ENCODE measurements around the gene ILF3. TPM values are rescaled to one million over a fixed set of nuclear protein-coding genes. Genes with fewer than 3 reads are reported as not detected.

Gene ILF3
- total RNA-seq, 1 experiment from 2014 or later = 365 TPM

GRCh38 chr19:10686193-10686592, 32.0 kb downstream of the ILF3 start:
- no TSS peak for BruUV-seq (replicated peaks)
- intact Hi-C loops (cut with micrococcal nuclease; ENCODE audit: unreplicated experiment) (no loop called here), in situ Hi-C loops (cut with HindIII; ENCODE audit: low pct_unique_long_range_greater_than_20kb, low sequenced_read_pairs) (no loop called here)
- POLR2A ChIA-PET = no interaction called here
- ATAC-seq = no peak
- TF ChIP-seq POLR2AphosphoS5 (IDR thresholded peaks at IDR 0.05; ENCODE audit: low read depth, low read length) (0 out of 2 replicates have a peak, but pooled peaks have one; percentile 17), REST (IDR thresholded peaks at IDR 0.05; ENCODE audit: insufficient read depth in 1 of 2, low read depth in 2 of 2, low read length in 1 of 2) (no peak)
- Histone ChIP-seq H3K9me3 (ENCODE audit: control insufficient read depth, insufficient read depth, low read depth, low read length) (no peaks in the 10 kb centered on the region), H3K36me3 (ENCODE audit: control insufficient read depth, insufficient read depth, low read length) (peaks cover 10% of the 10 kb centered on the region), H3K4me3 (ENCODE audit: low read depth in 2 of 2, low read length in 2 of 2) (no peak overlapping the region), H3K4me1 (ENCODE audit: control insufficient read depth, insufficient read depth, low read length) (no peaks in the 10 kb centered on the region), H3K27ac (ENCODE audit: low read length) (no peak overlapping the region), H3K27me3 (ENCODE audit: control insufficient read depth, insufficient read depth, low read length) (no peaks in the 10 kb centered on the region)
- CTCF ChIA-PET = no interaction called here
- DNase-seq (ENCODE audit: low read depth, low spot score) = no peak

GRCh38 chr19:10686661-10687517, 32.7 kb downstream of the ILF3 start:
- no peak for DNase-seq (ENCODE audit: low read depth, low spot score)
- Histone ChIP-seq H3K36me3 (ENCODE audit: control insufficient read depth, insufficient read depth, low read length) (peaks cover 10% of the 10 kb centered on the region), H3K9me3 (ENCODE audit: control insufficient read depth, insufficient read depth, low read depth, low read length) (no peaks in the 10 kb centered on the region), H3K27me3 (ENCODE audit: control insufficient read depth, insufficient read depth, low read length) (no peaks in the 10 kb centered on the region), H3K4me1 (ENCODE audit: control insufficient read depth, insufficient read depth, low read length) (no peaks in the 10 kb centered on the region), H3K27ac (ENCODE audit: low read length) (no peak overlapping the region), H3K4me3 (ENCODE audit: low read depth in 2 of 2, low read length in 2 of 2) (no peak overlapping the region)
- CTCF ChIA-PET = no interaction called here
- in situ Hi-C loops (cut with HindIII; ENCODE audit: low pct_unique_long_range_greater_than_20kb, low sequenced_read_pairs) (no loop called here), intact Hi-C loops (cut with micrococcal nuclease; ENCODE audit: unreplicated experiment) (no loop called here)
- no peak for ATAC-seq
- POLR2A ChIA-PET = interaction anchor here (0.6 kb wide), 1 partner anchor 1567 kb away, joined by 4 read pairs; no protein-coding TSS in a partner anchor
- TF ChIP-seq POLR2AphosphoS5 (IDR thresholded peaks at IDR 0.05; ENCODE audit: low read depth, low read length) = no peak
- no peak for TF ChIP-seq CTCF (IDR thresholded peaks at IDR 0.05)
- no peak for TF ChIP-seq SIN3A (IDR thresholded peaks at IDR 0.05; ENCODE audit: borderline replicate concordance, insufficient read depth, low read depth, low read length)
- no peak for TF ChIP-seq TCF7L2 (IDR thresholded peaks at IDR 0.05; ENCODE audit: low read depth, low read length)
- TF ChIP-seq REST (IDR thresholded peaks at IDR 0.05; ENCODE audit: insufficient read depth in 1 of 2, low read depth in 2 of 2, low read length in 1 of 2) = no peak
- BruUV-seq (replicated peaks) = no TSS peak
